PFSK-1 (cell line): ENCODE data around the gene ATP1A1.

ENCODE experiments used
- FOXP2 ChIP-seq: optimal IDR thresholded peaks from 2 replicates; pipeline ENCODE3; 2011; ENCODE audit warnings: borderline replicate concordance, control low read depth, inconsistent platforms; ENCODE audit not compliant: insufficient read depth; ENCODE audit errors: extremely low read length, extremely low read depth
- POLR2AphosphoS5 ChIP-seq: IDR thresholded peaks from 2 replicates; pipeline ENCODE4 v1.6.1; 2012; ENCODE audit warnings: low read depth, mild to moderate bottlenecking, control low read depth, low read length, moderate library complexity
- SIN3A ChIP-seq: IDR thresholded peaks from 2 replicates; pipeline ENCODE4 v1.6.1; 2012; ENCODE audit warnings: mild to moderate bottlenecking, low read length, moderate library complexity, borderline replicate concordance; ENCODE audit not compliant: insufficient read depth
- TAF1 ChIP-seq: IDR thresholded peaks from 2 replicates; pipeline ENCODE4 v1.6.1; 2012; ENCODE audit warnings: low read length, control low read depth, borderline replicate concordance; ENCODE audit not compliant: insufficient read depth
- TF ChIP-seq, protein P1 (sequence below), 2 experiments: IDR thresholded peaks; 2 replicates each; pipeline versions ENCODE4 v1.6.1 to v1.8.0; 2011 to 2012; ENCODE audit warnings: low read depth in 2 of 2, low read length in 2 of 2, control low read depth in 1 of 2, inconsistent platforms in 1 of 2, mild to moderate bottlenecking in 1 of 2, moderate library complexity in 1 of 2; ENCODE audit not compliant: insufficient read depth in 1 of 2

Gene ATP1A1

DNA sequence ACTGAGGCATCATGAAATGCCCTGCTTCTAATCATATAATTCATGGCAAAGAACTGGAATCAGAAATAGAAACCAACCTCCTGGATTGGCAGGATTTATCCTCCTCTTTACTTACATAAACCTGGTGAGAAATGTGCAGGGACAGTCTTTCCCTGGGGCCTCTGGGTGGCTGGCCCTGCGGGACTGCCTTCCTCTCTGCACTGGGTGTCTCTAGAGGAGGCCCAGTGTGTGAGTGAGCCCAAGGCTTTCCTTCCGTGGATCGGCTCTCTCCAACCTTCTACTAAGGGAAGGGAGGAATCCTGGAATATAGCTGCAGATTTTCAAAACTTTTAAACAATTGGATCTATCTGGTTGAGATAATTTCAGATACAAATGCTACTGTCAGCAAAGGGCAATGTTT lies 11.4 kb upstream of the ATP1A1 start:
- TF ChIP-seq FOXP2: no peak
- no peak for TF ChIP-seq POLR2AphosphoS5
- TF ChIP-seq, protein P1, sequence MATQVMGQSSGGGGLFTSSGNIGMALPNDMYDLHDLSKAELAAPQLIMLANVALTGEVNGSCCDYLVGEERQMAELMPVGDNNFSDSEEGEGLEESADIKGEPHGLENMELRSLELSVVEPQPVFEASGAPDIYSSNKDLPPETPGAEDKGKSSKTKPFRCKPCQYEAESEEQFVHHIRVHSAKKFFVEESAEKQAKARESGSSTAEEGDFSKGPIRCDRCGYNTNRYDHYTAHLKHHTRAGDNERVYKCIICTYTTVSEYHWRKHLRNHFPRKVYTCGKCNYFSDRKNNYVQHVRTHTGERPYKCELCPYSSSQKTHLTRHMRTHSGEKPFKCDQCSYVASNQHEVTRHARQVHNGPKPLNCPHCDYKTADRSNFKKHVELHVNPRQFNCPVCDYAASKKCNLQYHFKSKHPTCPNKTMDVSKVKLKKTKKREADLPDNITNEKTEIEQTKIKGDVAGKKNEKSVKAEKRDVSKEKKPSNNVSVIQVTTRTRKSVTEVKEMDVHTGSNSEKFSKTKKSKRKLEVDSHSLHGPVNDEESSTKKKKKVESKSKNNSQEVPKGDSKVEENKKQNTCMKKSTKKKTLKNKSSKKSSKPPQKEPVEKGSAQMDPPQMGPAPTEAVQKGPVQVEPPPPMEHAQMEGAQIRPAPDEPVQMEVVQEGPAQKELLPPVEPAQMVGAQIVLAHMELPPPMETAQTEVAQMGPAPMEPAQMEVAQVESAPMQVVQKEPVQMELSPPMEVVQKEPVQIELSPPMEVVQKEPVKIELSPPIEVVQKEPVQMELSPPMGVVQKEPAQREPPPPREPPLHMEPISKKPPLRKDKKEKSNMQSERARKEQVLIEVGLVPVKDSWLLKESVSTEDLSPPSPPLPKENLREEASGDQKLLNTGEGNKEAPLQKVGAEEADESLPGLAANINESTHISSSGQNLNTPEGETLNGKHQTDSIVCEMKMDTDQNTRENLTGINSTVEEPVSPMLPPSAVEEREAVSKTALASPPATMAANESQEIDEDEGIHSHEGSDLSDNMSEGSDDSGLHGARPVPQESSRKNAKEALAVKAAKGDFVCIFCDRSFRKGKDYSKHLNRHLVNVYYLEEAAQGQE (IDR thresholded peaks at IDR 0.05; ENCODE audit: insufficient read depth in 1 of 2, low read depth in 2 of 2, low read length in 2 of 2): no peak

DNA sequence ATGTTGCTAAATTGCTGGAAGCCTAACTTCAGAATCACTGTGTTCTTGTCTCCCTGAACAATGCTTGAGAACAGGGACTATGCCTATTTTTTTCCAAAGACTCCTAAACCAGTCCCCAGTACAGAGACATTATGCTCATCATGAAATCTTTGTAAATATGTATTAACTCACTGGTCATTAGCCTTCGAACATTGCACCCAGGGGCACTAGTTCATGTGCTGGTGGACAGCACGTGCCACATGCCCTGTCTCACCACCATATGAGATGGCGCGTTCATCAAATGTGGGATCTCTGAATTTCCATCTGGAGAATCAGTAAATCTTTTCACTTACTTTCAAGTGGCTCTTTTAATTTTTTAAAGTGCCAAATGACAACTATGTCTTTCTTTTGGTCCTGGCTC lies 11.0 kb upstream of the ATP1A1 start:
- no peak for TF ChIP-seq FOXP2
- TF ChIP-seq, protein P1 (IDR thresholded peaks at IDR 0.05; ENCODE audit: insufficient read depth in 1 of 2, low read depth in 2 of 2, low read length in 2 of 2): no peak
- no peak for TF ChIP-seq TAF1
- TF ChIP-seq POLR2AphosphoS5: no peak
- no peak for TF ChIP-seq SIN3A

DNA sequence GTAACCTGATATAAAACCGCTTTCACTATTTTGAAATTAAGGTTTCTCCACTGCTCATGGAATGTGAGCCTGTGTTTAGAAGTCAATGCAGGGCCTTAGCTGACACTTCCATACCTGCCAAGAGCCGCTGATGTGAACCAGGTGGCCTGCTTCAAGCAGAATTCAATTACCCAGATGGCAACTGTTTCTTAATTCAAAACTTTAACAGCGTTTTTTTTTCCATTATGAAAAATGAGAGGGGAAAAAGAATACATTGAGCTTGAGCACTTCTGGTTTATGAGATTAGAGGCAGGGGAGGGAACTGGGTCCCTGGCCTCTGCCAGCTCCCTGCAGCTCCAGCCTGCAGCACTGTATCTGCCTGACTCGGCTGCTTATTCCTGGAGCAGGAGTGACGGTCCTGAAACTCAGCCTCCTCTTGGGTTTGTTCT lies 7.7 kb upstream of the ATP1A1 start:
- TF ChIP-seq, protein P1 (IDR thresholded peaks at IDR 0.05; ENCODE audit: insufficient read depth in 1 of 2, low read depth in 2 of 2, low read length in 2 of 2): no peak
- no peak for TF ChIP-seq SIN3A
- TF ChIP-seq POLR2AphosphoS5: no peak
- no peak for TF ChIP-seq FOXP2
- no peak for TF ChIP-seq TAF1

DNA sequence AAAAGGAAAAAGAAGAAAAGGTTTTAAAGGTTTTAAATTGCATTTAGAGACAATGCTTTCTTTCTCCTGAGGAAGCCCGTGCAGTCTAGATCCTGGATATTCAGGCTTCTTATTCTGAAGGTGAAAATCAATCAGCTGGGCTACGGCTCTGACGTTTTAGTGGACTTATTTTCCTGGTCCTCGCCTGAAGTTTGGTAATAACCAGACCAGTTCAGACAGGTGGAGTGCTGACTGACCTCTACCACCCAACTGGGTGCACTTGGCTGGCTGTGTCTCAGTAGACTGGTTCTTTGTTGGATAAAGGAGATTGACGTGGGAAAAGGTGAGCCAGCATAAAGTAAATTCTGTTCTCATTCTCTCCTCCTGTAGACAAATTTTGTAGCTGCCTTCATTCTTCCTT lies 7.2 kb upstream of the ATP1A1 start:
- TF ChIP-seq FOXP2 (no peak), TAF1 (no peak), SIN3A (no peak), POLR2AphosphoS5 (no peak)
- TF ChIP-seq, protein P1 (IDR thresholded peaks at IDR 0.05; ENCODE audit: insufficient read depth in 1 of 2, low read depth in 2 of 2, low read length in 2 of 2): no peak

DNA sequence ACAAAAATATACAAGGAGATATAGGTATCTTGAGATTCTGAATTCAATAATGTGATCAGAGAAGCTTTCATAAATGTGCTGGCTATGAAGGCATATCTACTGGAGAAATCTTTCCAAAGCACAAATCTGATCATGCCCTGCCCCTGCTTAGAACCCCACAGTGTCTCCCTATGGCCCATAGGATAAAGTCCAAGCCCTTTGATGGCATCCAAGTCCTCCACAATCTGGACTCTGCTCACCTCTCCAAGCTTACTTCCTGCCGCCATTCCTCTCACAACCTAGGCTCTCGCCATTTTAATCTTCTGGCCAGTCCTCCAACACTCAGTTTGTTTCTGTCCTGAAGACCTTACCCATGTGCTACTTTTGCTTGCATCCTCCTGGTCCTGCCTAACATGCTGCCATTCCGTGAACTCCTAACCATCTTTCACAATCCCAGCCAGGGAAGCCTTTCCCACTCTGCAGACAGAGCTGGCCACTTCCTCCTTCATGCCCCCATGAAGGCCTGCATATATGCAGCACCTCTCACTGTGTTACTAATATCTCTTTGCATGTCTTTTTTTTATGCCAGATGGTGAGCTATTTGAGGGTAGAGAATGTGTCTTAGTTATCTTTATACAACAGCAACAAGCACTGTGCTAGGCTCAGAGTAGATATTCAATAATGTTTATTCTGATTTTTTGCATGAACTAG lies 5.6 kb upstream of the ATP1A1 start:
- TF ChIP-seq POLR2AphosphoS5 (no peak), TAF1 (no peak), FOXP2 (no peak), SIN3A (no peak)
- TF ChIP-seq, protein P1 (IDR thresholded peaks at IDR 0.05; ENCODE audit: insufficient read depth in 1 of 2, low read depth in 2 of 2, low read length in 2 of 2): no peak
